Ovary (tissue), 9 donors: ENCODE data around the gene CSRP3. TPM values are rescaled to one million over a fixed set of nuclear protein-coding genes. Genes with fewer than 3 reads are reported as not detected.

Experiments used
- DNase-seq, 5 donors: peaks; one replicate each; pipeline ENCODE4 v3.0.0-alpha.2; 2019 to 2020
- H3K27ac ChIP-seq, 2 donors: fragments of 200-600 bp; one replicate each; pipeline versions ENCODE4 v1.5.1 to v1.8.0; 2019 to 2022
- H3K27me3 ChIP-seq: fragments of 200-600 bp; one replicate; pipeline ENCODE4 v1.8.0; 2022
- H3K36me3 ChIP-seq: fragments of 200-600 bp; sonication (generic); one replicate; pipeline ENCODE4 v1.5.1; 2019
- H3K4me1 ChIP-seq: one replicate; pipeline ENCODE4 v1.8.1; 2013; ENCODE audit warnings: mild to moderate bottlenecking, moderate library complexity; ENCODE audit not compliant: insufficient read depth
- H3K4me3 ChIP-seq: fragments of 200-600 bp; sonication (generic); one replicate; pipeline ENCODE4 v1.5.1; 2017
- H3K9me3 ChIP-seq, 2 donors: fragments of 200-600 bp in 1 of 2; sonication (generic) in 1 of 2; one replicate each; pipeline versions ENCODE4 v1.5.1 to v1.8.1; 2013 to 2019; ENCODE audit warnings: mild to moderate bottlenecking in 1 of 2, moderate library complexity in 1 of 2
- CTCF ChIP-seq, 3 donors: fragments of 450-650 bp in 2 of 3; fragments of 200-600 bp in 1 of 3; IDR thresholded peaks; one replicate each; pipeline versions ENCODE4 v1.5.1 to v1.8.0; 2016 to 2022; ENCODE audit warnings: antibody characterized with exemption in 3 of 3, mild to moderate bottlenecking in 1 of 3
- EP300 ChIP-seq: sonication (generic); formaldehyde crosslinking; IDR thresholded peaks from one replicate; pipeline ENCODE4 v1.6.1; 2017; ENCODE audit warnings: antibody characterized with exemption
- POLR2A ChIP-seq: fragments of 450-650 bp; IDR thresholded peaks from one replicate; pipeline ENCODE4 v1.6.1; 2017; ENCODE audit warnings: antibody characterized with exemption, mild to moderate bottlenecking, moderate library complexity
- WGBS, 3 donors: extraction: QIAGEN DNeasy Blood & Tissue Kit in 1 of 3; methylation state at CpG; one replicate each; pipeline versions ENCODE4 v1.1.5 to v1.1.7; 2013 to 2017; 5-methylcytosine and 5-hydroxymethylcytosine counted together
- intact Hi-C, 4 donors: fragments of 100-400 bp; cut with DNase I; formaldehyde crosslinking; loops; one replicate each; pipeline versions ENCODE4 v1.11.0 to v1.15.1; 2022 to 2023
- polyA plus RNA-seq, 2 donors: library from polyadenylated mRNA; stranded (reverse); fragments of 200-250 nt in 1 of 2; fragments of 350-450 nt in 1 of 2; fragmentation: Illumina TruSeq in 1 of 2; extraction: RNeasy Lipid Tissue Mini Kit (QIAGEN cat#74804) in 1 of 2; gene quantifications; one replicate each; pipeline ENCODE4 v1.2.3, GENCODE V29; 2013 to 2014
- total RNA-seq, 7 donors: library from RNA; depleted of rRNA in 2 of 7; stranded (reverse); fragments of >200 nt in 2 of 7; fragmentation: NEBNext Ultra II Directional in 3 of 7; extraction: Animal tissue kit (Norgen Biotek cat#: 25700) in 3 of 7; gene quantifications; one replicate each; pipeline versions ENCODE4 v1.1.0 to v1.2.4, GENCODE V29; 2016 to 2023
- donor health status: DM: no; HTN: no; CAD: no; lungs with moderate emphysema.
- donor health status: DM: no; HTN: no; CAD: no.
- donor health status: Bipolar disorder and iron deficiency.
- donor health status: DM: yes; HTN: yes; CAD: no.
- donor health status: DM: no; HTN: no; CAD: no.
- donor health status: DM: yes; HTN: yes; CAD: no.

The CSRP3 gene
- total and polyA plus RNA-seq, 9 donors, result 0.07 to 1.0 (median 0.52) TPM; not detected in 5

GRCh38 chr11:19194620-19195308 is 7.0 kb downstream of the CSRP3 start:
- no peaks in the 10 kb centered on the region for H3K4me1 ChIP-seq
- no peak overlapping the region for H3K4me3 ChIP-seq
- H3K27ac ChIP-seq, result no peak overlapping the region
- no peaks in the 10 kb centered on the region for H3K36me3 ChIP-seq
- H3K9me3 ChIP-seq, result no peaks in the 10 kb centered on the region
- TF ChIP-seq POLR2A (no peak), CTCF (IDR thresholded peaks at IDR 0.05) (no peak), EP300 (no peak)
- 88 to 92% (median 90%) methylated on average over 4 of the region's 4 CpGs for WGBS, 3 donors
- DNase-seq, result no peak
- no peaks in the 10 kb centered on the region for H3K27me3 ChIP-seq
- intact Hi-C loops, result no loop called here

- intact Hi-C loops, result no loop called here
- TF ChIP-seq CTCF (IDR thresholded peaks at IDR 0.05) (no peak), POLR2A (no peak), EP300 (no peak)
- no peak for DNase-seq
- 36 to 50% (median 47%) methylated on average over 2 of the region's 2 CpGs for WGBS, 3 donors
- Histone ChIP-seq H3K27ac (no peak overlapping the region), H3K4me3 (no peak overlapping the region), H3K9me3 (no peaks in the 10 kb centered on the region), H3K27me3 (no peaks in the 10 kb centered on the region), H3K36me3 (no peaks in the 10 kb centered on the region), H3K4me1 (no peaks in the 10 kb centered on the region)
Measured at GRCh38 chr11:19193916-19194315, 7.9 kb downstream of the CSRP3 start.

- Histone ChIP-seq H3K4me1 (no peaks in the 10 kb centered on the region), H3K36me3 (no peaks in the 10 kb centered on the region), H3K9me3 (no peaks in the 10 kb centered on the region), H3K27ac (no peak overlapping the region), H3K27me3 (no peaks in the 10 kb centered on the region), H3K4me3 (no peak overlapping the region)
- TF ChIP-seq CTCF (IDR thresholded peaks at IDR 0.05) (no peak), POLR2A (no peak), EP300 (no peak)
- no peak for DNase-seq
- intact Hi-C loops, result no loop called here
- 72 to 75% (median 74%) methylated on average over 7 of the region's 7 CpGs for WGBS, 3 donors
Measured at GRCh38 chr11:19191530-19192169, 10.1 kb downstream of the CSRP3 start.

GRCh38 chr11:19187833-19188258 is 13.9 kb downstream of the CSRP3 start:
- no peak for DNase-seq
- Histone ChIP-seq H3K4me1 (no peaks in the 10 kb centered on the region), H3K27me3 (no peaks in the 10 kb centered on the region), H3K9me3 (no peaks in the 10 kb centered on the region), H3K27ac (no peak overlapping the region), H3K4me3 (no peak overlapping the region), H3K36me3 (no peaks in the 10 kb centered on the region)
- WGBS, 3 donors, result 85 to 89% (median 87%) methylated on average over 9 of the region's 9 CpGs
- TF ChIP-seq POLR2A (no peak), EP300 (no peak), CTCF (IDR thresholded peaks at IDR 0.05) (no peak)
- intact Hi-C loops, result no loop called here
